ENCODE data around the gene C2orf80.
A peak's percentile ranks its signal among the peaks of the same experiment; 100 is the strongest.
"Not testable (repeated sequence)": the region's sequence is repeated elsewhere in the genome, so short reads cannot be mapped to it uniquely, and the experiment has no call there.

The C2orf80 gene

GRCh38 chr2:208222351-208222750 lies 32.5 kb upstream of the C2orf80 start:
- peak; percentile 59 for DNase-seq (ENCODE audit: low read depth)
- TF ChIP-seq, protein P1, sequence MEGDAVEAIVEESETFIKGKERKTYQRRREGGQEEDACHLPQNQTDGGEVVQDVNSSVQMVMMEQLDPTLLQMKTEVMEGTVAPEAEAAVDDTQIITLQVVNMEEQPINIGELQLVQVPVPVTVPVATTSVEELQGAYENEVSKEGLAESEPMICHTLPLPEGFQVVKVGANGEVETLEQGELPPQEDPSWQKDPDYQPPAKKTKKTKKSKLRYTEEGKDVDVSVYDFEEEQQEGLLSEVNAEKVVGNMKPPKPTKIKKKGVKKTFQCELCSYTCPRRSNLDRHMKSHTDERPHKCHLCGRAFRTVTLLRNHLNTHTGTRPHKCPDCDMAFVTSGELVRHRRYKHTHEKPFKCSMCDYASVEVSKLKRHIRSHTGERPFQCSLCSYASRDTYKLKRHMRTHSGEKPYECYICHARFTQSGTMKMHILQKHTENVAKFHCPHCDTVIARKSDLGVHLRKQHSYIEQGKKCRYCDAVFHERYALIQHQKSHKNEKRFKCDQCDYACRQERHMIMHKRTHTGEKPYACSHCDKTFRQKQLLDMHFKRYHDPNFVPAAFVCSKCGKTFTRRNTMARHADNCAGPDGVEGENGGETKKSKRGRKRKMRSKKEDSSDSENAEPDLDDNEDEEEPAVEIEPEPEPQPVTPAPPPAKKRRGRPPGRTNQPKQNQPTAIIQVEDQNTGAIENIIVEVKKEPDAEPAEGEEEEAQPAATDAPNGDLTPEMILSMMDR (IDR thresholded peaks at IDR 0.05; ENCODE audit: insufficient read depth, low read depth, low read length, missing control alignments): no peak
- no peak overlapping the region for H3K4me3 ChIP-seq (ENCODE audit: low read length)

DNA sequence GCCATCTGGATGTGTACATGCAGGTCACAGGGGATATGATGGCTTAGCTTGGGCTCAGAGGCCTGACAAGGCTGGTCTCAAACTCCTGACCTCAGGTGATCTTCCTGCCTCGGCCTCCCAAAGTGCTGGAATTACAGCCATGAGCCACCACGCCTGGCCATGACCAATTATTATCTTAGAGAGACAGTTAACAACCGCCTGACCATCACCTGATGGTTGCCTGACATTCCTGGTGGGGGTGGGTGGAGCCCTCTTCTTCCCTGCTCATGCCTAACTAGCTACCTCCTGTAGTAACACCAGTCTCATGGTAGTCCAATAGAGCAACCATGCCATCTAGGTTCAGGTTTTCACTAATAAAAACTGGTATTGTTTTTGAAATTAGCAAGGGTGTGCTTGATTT lies 32.0 kb upstream of the C2orf80 start:
- not testable (repeated sequence) for DNase-seq (ENCODE audit: low read depth); H3K4me3 ChIP-seq (ENCODE audit: low read length)

DNA sequence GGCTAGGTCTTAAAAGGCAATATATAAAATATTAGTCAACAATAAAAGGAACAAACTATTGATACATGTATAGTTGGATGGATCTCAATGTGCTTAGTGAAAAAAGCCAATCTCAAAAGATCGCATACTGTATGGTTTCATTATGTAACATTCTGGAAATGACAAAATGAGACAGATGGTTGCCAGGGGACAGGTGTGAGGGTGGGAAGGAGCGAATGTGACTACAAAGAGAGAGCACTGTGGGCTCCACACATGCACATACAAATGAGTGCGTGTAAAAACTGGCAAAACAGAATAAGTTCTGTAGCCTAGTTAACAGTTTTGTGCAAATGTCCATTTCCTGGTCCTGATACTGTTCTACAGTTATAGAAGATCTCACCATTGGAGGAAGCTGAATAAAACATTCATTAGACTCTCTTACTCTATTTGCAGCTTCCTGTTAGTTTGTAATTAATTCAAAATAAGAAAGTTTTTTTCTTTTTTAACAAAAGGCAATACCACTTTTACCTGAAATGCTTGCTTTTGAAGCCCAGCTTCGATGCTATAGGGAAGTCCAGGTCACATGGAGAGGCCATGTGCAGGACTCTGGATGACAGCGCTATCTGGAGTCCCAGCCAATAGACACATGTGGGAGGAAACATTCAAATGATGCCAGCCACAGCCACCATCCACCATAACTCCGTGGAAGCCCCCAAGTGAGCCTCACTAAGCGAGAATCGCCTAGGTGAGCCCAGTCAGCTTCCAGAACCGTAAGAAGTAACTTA lies 21.0 kb upstream of the C2orf80 start:
- H3K4me3 ChIP-seq (ENCODE audit: low read length): no peak overlapping the region
- DNase-seq (ENCODE audit: low read depth): no peak
- TF ChIP-seq, protein P1 (IDR thresholded peaks at IDR 0.05; ENCODE audit: insufficient read depth, low read depth, low read length, missing control alignments): no peak

DNA sequence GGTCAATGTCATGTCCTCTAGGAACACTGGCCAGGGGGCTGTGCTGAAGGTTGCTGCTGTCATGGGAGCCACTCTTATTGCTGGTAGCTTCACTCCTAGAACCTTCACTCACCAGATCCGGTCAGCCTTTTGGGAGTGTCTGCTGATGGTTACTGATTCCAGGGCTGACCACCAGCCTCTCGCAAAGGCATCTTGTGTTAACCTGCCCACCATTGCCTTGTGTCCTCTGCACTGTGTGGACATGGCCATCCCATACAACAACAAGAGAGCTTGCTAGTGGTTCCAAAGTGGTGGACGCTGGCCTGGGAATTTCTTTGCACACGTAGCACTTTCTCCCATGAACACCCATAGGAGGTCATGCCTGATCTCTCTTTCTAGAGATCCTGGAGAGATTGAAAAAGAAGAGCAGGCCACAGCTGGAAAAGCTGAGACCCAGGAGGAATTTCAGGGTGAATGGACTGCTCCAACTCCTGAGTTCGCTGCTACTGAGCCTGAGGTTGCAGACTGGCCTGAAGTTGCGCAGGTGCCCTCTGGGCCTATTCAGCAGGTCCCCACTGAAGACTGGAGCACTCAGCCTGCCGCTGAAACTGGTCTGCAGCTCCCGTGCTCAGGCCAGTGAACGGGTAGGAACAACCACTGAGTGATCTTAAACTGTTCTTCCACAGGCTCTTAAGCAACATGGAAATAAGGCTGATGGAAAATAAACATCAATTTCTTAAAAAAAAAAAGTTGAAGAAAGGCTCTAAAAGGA lies 18.7 kb upstream of the C2orf80 start:
- TF ChIP-seq, protein P1 (IDR thresholded peaks at IDR 0.05; ENCODE audit: insufficient read depth, low read depth, low read length, missing control alignments): no peak
- DNase-seq (ENCODE audit: low read depth): no peak
- H3K4me3 ChIP-seq (ENCODE audit: low read length): no peak overlapping the region

DNA sequence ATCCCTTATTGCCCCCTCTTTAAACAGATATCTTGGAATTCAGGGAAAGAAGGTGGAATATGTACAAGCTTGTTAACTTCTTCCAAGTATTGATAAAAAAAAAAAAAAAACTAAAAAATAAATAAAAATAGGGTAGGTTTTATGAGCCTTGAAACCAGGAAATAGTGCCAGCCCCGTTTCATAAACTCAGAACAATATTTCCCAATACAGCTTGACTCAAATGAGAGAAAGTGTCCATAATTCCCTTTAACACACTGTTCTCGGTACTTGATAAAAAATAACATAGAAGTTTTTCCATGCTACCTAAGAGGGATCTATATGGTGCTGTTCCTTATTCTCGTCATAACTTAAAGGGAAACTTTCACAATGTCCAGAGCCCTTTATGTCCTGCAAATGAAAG lies 17.9 kb upstream of the C2orf80 start:
- DNase-seq (ENCODE audit: low read depth): no peak
- TF ChIP-seq, protein P1 (IDR thresholded peaks at IDR 0.05; ENCODE audit: insufficient read depth, low read depth, low read length, missing control alignments): no peak
- H3K4me3 ChIP-seq (ENCODE audit: low read length): no peak overlapping the region

GRCh38 chr2:208204166-208204565 lies 14.3 kb upstream of the C2orf80 start:
- H3K4me3 ChIP-seq (ENCODE audit: low read length): no peak overlapping the region
- DNase-seq (ENCODE audit: low read depth): no peak
- TF ChIP-seq, protein P1 (IDR thresholded peaks at IDR 0.05; ENCODE audit: insufficient read depth, low read depth, low read length, missing control alignments): no peak

DNA sequence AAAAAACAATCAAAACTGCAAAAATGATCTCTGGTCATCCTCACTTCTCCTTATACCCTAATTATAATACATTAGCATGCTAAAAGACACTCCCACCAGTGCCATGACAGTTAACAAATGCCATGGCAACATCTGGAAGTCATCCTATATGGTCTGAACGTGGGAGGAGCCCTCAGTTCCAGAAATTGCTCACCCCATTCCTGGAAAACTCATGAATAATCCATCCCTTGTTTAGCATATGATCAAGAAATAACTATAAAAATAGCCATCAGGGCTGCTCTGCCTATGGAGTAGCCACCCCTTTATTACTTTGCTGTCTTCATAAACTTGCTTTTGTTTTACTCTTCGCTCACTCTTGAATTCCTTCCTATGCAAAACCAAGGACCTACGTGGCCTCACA lies 5.7 kb upstream of the C2orf80 start:
- no peak overlapping the region for H3K4me3 ChIP-seq (ENCODE audit: low read length)
- DNase-seq (ENCODE audit: low read depth): no peak

More for the DNA sequence above, 5.7 kb upstream of the C2orf80 start:
- TF ChIP-seq, protein P1 (IDR thresholded peaks at IDR 0.05; ENCODE audit: insufficient read depth, low read depth, low read length, missing control alignments): no peak
